Osteoblast (primary cell): ENCODE data around the gene ZXDC. TPM values are rescaled to one million over a fixed set of nuclear protein-coding genes. Genes with fewer than 3 reads are reported as not detected.

Source experiments
- DNase-seq: peaks from one replicate; pipeline ENCODE4 v3.0.0; 2011; ENCODE audit warnings: low spot score, mixed read lengths; ENCODE audit not compliant: insufficient read length; ENCODE audit errors: missing footprints
- H2AFZ ChIP-seq: 2 replicates; pipeline ENCODE4 v1.6.0; 2011; ENCODE audit warnings: mild to moderate bottlenecking, low read length
- H3K27ac ChIP-seq: 2 replicates; pipeline ENCODE4 v1.5.1; 2011; ENCODE audit warnings: mild to moderate bottlenecking, low read depth, low read length, moderate library complexity
- H3K27me3 ChIP-seq: 2 replicates; pipeline ENCODE4 v1.6.0; 2012; ENCODE audit warnings: mild to moderate bottlenecking, control low read depth, inconsistent platforms, low read length, moderate library complexity; ENCODE audit not compliant: insufficient read depth
- H3K36me3 ChIP-seq: 2 replicates; pipeline ENCODE4 v1.5.1; 2011; ENCODE audit warnings: mild to moderate bottlenecking, low read length, control low read depth, moderate library complexity; ENCODE audit not compliant: insufficient read depth
- H3K4me1 ChIP-seq: 2 replicates; pipeline ENCODE4 v1.5.1; 2011; ENCODE audit warnings: mild to moderate bottlenecking, low read length, control low read depth, moderate library complexity; ENCODE audit not compliant: insufficient read depth
- H3K4me2 ChIP-seq: 2 replicates; pipeline ENCODE4 v1.6.0; 2011; ENCODE audit warnings: mild to moderate bottlenecking, low read length; ENCODE audit not compliant: insufficient read depth
- H3K4me3 ChIP-seq: fragments of 200-600 bp; sonication (generic); 3 replicates; pipeline ENCODE4 v1.5.1; 2012; ENCODE audit warnings: mild to moderate bottlenecking, low read length, inconsistent platforms; ENCODE audit not compliant: insufficient read depth
- H3K79me2 ChIP-seq: 2 replicates; pipeline ENCODE4 v1.6.0; 2012; ENCODE audit warnings: mild to moderate bottlenecking, low read length, control low read depth, inconsistent platforms; ENCODE audit not compliant: insufficient read depth
- H3K9me3 ChIP-seq: 2 replicates; pipeline ENCODE4 v1.5.1; 2011; ENCODE audit warnings: low read depth, low read length, control low read depth
- H4K20me1 ChIP-seq: 2 replicates; pipeline ENCODE4 v1.6.0; 2012; ENCODE audit warnings: mild to moderate bottlenecking, low read length, control low read depth; ENCODE audit not compliant: insufficient read depth
- total RNA-seq: library from RNA; depleted of rRNA; stranded (reverse); fragments of >200 nt; gene quantifications from 2 replicates; pipeline ENCODE4 v1.2.3, GENCODE V29; 2012
- TF ChIP-seq, protein P1 (sequence below): IDR thresholded peaks from 2 replicates; pipeline ENCODE4 v1.5.1; 2011; ENCODE audit warnings: mild to moderate bottlenecking, low read depth, low read length, moderate library complexity; ENCODE audit errors: extremely low read depth

ZXDC gene
- total RNA-seq, 1 donor = 27.1 TPM

DNA sequence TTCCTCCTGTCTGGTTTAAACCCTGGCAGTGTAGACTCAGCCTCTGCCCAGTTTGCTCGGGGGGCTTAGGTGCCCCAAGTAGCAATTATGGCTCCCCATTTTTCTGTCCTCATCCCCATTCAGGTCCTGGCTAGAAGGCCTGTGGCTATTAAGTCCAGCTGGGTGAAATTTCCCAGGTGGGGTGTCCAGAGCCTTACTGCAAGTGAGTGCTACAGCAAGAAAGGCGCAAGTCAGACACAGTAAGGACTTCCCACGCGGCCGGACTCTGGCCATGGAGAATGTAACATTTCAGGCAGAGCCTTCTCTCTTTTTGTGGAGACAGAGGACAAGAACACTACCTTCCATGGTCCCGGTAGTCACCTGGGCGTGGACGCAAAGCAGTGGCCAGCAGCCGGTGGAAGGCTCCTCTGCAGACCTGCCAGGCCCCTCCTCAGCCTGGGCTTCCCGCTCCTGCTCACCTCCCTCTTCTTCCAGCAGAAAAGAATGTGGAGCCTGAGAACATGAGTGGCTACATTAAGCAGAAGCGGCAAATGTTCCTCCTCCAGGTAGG lies 57.6 kb downstream of the ZXDC start:
- DNase-seq = peak; percentile 66
- no peaks in the 10 kb centered on the region for H3K4me1 ChIP-seq
- no peak overlapping the region for H3K4me3 ChIP-seq
- H3K9me3 ChIP-seq = no peaks in the 10 kb centered on the region
- TF ChIP-seq, protein P1, sequence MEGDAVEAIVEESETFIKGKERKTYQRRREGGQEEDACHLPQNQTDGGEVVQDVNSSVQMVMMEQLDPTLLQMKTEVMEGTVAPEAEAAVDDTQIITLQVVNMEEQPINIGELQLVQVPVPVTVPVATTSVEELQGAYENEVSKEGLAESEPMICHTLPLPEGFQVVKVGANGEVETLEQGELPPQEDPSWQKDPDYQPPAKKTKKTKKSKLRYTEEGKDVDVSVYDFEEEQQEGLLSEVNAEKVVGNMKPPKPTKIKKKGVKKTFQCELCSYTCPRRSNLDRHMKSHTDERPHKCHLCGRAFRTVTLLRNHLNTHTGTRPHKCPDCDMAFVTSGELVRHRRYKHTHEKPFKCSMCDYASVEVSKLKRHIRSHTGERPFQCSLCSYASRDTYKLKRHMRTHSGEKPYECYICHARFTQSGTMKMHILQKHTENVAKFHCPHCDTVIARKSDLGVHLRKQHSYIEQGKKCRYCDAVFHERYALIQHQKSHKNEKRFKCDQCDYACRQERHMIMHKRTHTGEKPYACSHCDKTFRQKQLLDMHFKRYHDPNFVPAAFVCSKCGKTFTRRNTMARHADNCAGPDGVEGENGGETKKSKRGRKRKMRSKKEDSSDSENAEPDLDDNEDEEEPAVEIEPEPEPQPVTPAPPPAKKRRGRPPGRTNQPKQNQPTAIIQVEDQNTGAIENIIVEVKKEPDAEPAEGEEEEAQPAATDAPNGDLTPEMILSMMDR = no peak
- H2AFZ ChIP-seq = no peak overlapping the region
- H3K36me3 ChIP-seq = no peaks in the 10 kb centered on the region
- H3K4me2 ChIP-seq = no peak overlapping the region
- no peak overlapping the region for H3K27ac ChIP-seq
- H3K27me3 ChIP-seq = peaks cover 24% of the 10 kb centered on the region
- no peaks in the 10 kb centered on the region for H3K79me2 ChIP-seq
- H4K20me1 ChIP-seq = no peaks in the 10 kb centered on the region

DNA sequence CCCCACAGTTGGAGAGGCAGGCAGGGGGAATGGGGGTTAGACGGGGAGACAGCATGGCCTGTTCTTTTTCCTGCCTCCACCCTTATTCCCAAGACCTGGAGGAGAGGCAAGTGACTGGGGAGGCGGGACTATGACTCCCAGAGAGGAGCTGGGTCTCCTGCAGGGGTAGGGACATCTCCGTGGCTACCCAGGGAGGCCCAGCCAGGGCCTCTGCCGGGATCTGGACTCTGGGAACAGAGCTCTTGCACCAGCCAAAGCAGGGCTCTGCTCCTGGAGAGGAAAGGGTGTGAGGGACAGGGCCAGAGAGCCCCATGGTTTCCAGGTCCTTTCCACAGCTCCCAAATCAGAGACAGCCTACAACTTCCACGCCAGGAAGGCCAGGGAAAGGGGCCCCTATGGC lies 58.2 kb downstream of the ZXDC start:
- Histone ChIP-seq H2AFZ (no peak overlapping the region), H3K4me1 (no peaks in the 10 kb centered on the region), H3K36me3 (no peaks in the 10 kb centered on the region), H3K4me3 (no peak overlapping the region), H3K27ac (no peak overlapping the region), H3K79me2 (no peaks in the 10 kb centered on the region), H3K4me2 (no peak overlapping the region), H3K27me3 (peaks cover 25% of the 10 kb centered on the region), H4K20me1 (no peaks in the 10 kb centered on the region), H3K9me3 (no peaks in the 10 kb centered on the region)
- DNase-seq = peak; percentile 43
- TF ChIP-seq, protein P1 = no peak

DNA sequence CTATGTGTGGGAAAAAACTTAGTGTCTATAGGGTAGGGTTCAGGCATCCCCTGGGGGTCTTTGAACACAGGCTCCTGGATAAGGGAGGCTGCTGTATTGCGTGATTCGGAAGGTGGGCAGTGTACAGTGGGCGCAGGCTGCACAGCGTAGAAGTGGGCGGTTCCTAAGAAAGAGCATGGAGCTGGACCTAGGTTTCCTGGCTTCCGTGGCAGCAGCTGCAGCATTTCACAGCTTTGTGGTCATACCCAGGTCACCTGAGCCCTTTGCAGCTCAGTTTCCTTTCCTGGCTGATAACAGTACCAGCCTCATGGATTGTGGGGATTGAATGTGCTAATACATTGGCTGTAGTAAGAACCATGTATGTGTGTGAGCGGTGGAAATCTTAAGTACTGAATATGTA lies 58.7 kb downstream of the ZXDC start:
- Histone ChIP-seq H3K36me3 (no peaks in the 10 kb centered on the region), H3K79me2 (no peaks in the 10 kb centered on the region), H3K4me3 (no peak overlapping the region), H3K4me2 (no peak overlapping the region), H3K27ac (no peak overlapping the region), H4K20me1 (no peaks in the 10 kb centered on the region), H3K4me1 (no peaks in the 10 kb centered on the region), H2AFZ (no peak overlapping the region), H3K9me3 (no peaks in the 10 kb centered on the region), H3K27me3 (peaks cover 31% of the 10 kb centered on the region)
- TF ChIP-seq, protein P1 = no peak
- peak; percentile 49 for DNase-seq

DNA sequence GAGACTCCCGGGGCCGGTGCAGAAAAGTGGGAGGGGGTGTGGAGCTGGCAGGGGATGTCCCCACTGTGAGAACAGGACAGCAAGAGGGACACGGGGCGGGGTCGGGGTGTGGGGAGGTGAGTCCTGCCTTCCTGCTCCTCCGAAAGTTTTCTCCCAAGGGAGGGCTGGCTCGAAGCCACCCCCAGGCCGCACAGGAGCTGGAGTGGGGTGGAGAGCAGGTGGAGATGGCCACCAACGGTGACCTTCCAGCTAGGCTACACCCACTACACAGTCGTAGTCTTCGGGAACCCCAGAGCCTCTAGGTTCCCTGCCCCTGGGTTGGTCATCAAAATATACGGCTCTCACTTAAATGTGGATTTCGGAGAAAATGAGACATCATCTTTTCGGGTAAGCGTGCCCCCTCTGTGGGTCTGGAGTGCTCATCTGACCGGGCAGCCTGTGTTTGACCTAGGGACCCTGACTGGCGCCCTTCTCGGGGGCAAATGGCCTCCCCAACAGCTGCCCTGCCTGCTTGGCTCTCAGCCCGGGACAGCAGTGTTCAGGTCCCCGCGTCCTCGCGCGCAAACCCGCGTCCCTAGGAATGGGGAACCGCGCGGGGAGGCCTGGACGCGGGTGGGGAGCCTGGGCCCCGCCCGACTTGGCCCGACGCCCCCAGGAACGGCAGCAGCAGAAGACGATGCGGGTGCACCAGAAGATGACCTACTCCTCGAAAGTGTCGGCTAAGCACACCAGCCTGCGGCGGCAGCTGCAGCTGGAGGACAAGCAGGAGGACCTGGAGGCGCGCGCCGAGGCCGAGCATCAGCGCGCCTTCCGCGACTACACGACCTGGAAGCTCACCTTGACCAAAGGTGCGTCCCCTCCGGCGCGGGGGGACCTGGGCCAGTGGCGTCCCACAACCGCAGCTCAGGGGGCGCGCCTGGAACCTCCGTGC lies 59.8 kb downstream of the ZXDC start:
- Histone ChIP-seq H3K36me3 (no peaks in the 10 kb centered on the region), H3K4me3 (no peak overlapping the region), H4K20me1 (no peaks in the 10 kb centered on the region), H3K4me1 (no peaks in the 10 kb centered on the region), H3K9me3 (no peaks in the 10 kb centered on the region), H3K79me2 (no peaks in the 10 kb centered on the region), H3K4me2 (no peak overlapping the region), H2AFZ (no peak overlapping the region), H3K27ac (no peak overlapping the region), H3K27me3 (peaks cover 36% of the 10 kb centered on the region)
- DNase-seq = peak; percentile 76
- TF ChIP-seq, protein P1 = no peak
